K562 (cell line): ENCODE data around the gene ACYP2. TPM values are rescaled to one million over a fixed set of nuclear protein-coding genes. Genes with fewer than 3 reads are reported as not detected.

ENCODE experiments used
- ARID1B ChIP-seq: fragments of 450-650 bp; IDR thresholded peaks from 2 replicates; pipeline ENCODE4 v1.6.1; 2016; ENCODE audit warnings: antibody characterized with exemption, mild to moderate bottlenecking, inconsistent platforms
- CBX1 ChIP-seq: sonication (generic); IDR thresholded peaks from 2 replicates; pipeline ENCODE4 v1.6.1; 2016; ENCODE audit warnings: antibody characterized with exemption, low read depth, mild to moderate bottlenecking
- CHD1 ChIP-seq: fragments of 200-600 bp; sonication (generic); IDR thresholded peaks from one replicate; pipeline ENCODE4 v1.6.1; 2012; ENCODE audit warnings: mild to moderate bottlenecking, moderate library complexity, low read length, inconsistent platforms
- CREB1 ChIP-seq, 2 experiments: sonication (generic) in 1 of 2; formaldehyde crosslinking in 1 of 2; IDR thresholded peaks; 2 replicates each; pipeline versions ENCODE4 v1.6.1 to v1.8.0; 2012 to 2022; ENCODE audit warnings: inconsistent platforms in 1 of 2, mild to moderate bottlenecking in 1 of 2, missing genetic modification reagents in 1 of 2, moderate library complexity in 1 of 2
- GTF2A2 ChIP-seq: IDR thresholded peaks from 2 replicates; pipeline ENCODE4 v1.6.1; 2016; ENCODE audit warnings: mild to moderate bottlenecking, missing genetic modification characterization, missing compliant biosample characterization
- LCOR ChIP-seq: sonication (generic); formaldehyde crosslinking; IDR thresholded peaks from 2 replicates; pipeline ENCODE4 v1.8.0; 2022; ENCODE audit warnings: mild to moderate bottlenecking, missing genetic modification reagents
- MNT ChIP-seq, 2 experiments: fragments of 450-650 bp; conservative IDR thresholded peaks; 2 replicates each; pipeline ENCODE4 v1.6.1; 2017; ENCODE audit warnings: mild to moderate bottlenecking in 2 of 2, moderate library complexity in 2 of 2
- NR1H2 ChIP-seq: sonication (generic); formaldehyde crosslinking; IDR thresholded peaks from 2 replicates; pipeline ENCODE4 v1.4.0; 2020; ENCODE audit warnings: mild to moderate bottlenecking, missing genetic modification reagents
- NR2C1 ChIP-seq, 2 experiments: fragments of 450-650 bp; IDR thresholded peaks; 2 replicates each; pipeline ENCODE4 v1.6.1; 2017; ENCODE audit warnings: mild to moderate bottlenecking in 2 of 2, antibody characterized with exemption in 1 of 2, inconsistent platforms in 1 of 2, missing compliant biosample characterization in 1 of 2, missing genetic modification characterization in 1 of 2
- POLR2A ChIP-seq: fragments of 450-650 bp; conservative IDR thresholded peaks from 2 replicates; pipeline ENCODE4 v1.6.1; 2016
- POLR2B ChIP-seq: fragments of 450-650 bp; IDR thresholded peaks from 2 replicates; pipeline ENCODE4 v1.6.1; 2018; ENCODE audit warnings: low read depth; ENCODE audit not compliant: partially characterized antibody
- RBFOX2 ChIP-seq: fragments of 200-400 bp; formaldehyde crosslinking; IDR thresholded peaks from 2 replicates; pipeline ENCODE4 v1.6.1; 2017; ENCODE audit warnings: low read depth, mild to moderate bottlenecking, low read length, moderate library complexity
- RCOR1 ChIP-seq, 2 experiments: IDR thresholded peaks; 2 replicates each; pipeline ENCODE4 v1.6.1; 2012; ENCODE audit warnings: low read depth in 2 of 2, low read length in 2 of 2, borderline replicate concordance in 1 of 2, improper control_type of control experiment in 1 of 2
- TEAD1 ChIP-seq, 2 experiments: fragments of 450-650 bp in 1 of 2; sonication (generic) in 1 of 2; formaldehyde crosslinking; IDR thresholded peaks; 2 replicates each; pipeline versions ENCODE4 v1.4.0 to v1.8.0; 2020 to 2022; ENCODE audit warnings: mild to moderate bottlenecking in 2 of 2, missing genetic modification reagents in 1 of 2
- ZBTB43 ChIP-seq: sonication (generic); formaldehyde crosslinking; IDR thresholded peaks from 2 replicates; pipeline ENCODE4 v1.8.0; 2023; ENCODE audit warnings: mild to moderate bottlenecking, missing genetic modification reagents
- ZNF197 ChIP-seq: fragments of 200-800 bp; sonication (Bioruptor generic); IDR thresholded peaks from 2 replicates; pipeline ENCODE4 v1.6.1; 2016; ENCODE audit warnings: low read depth, missing genetic modification characterization, missing compliant biosample characterization
- ZZZ3 ChIP-seq: fragments of 450-650 bp; IDR thresholded peaks from 2 replicates; pipeline ENCODE4 v1.6.1; 2016; ENCODE audit warnings: antibody characterized with exemption, mild to moderate bottlenecking, moderate library complexity
- polyA plus RNA-seq, 8 experiments: library from polyadenylated mRNA; depleted of rRNA in 4 of 8; stranded (reverse) in 5 of 8; unstranded in 3 of 8; fragments of >200 nt; fragmentation: Nextera tagmentation in 2 of 8; fragmentation: Illumina TruSeq in 1 of 8; extraction: Ambion mirVana in 2 of 8; extraction: Trizol in 1 of 8; gene quantifications; 2 replicates each; pipeline versions ENCODE4 v1.2.1 to v1.2.3, GENCODE V29; 2011 to 2014; ENCODE audit warnings: inconsistent platforms in 1 of 8, missing spikeins in 1 of 8
- total RNA-seq, 7 experiments: library from RNA; depleted of rRNA in 6 of 7; stranded (reverse); fragments of >200 nt in 6 of 7; fragmentation: Illumina TruSeq in 2 of 7; extraction: Trizol in 2 of 7; gene quantifications; 2 replicates each; pipeline versions ENCODE4 v1.2.1 to v1.2.3, GENCODE V29; 2011 to 2021; ENCODE audit warnings: low replicate concordance in 1 of 7
- TF ChIP-seq, protein P1 (sequence below): sonication (generic); formaldehyde crosslinking; IDR thresholded peaks from 2 replicates; pipeline ENCODE4 v1.9.0; 2022; ENCODE audit warnings: mild to moderate bottlenecking, missing genetic modification reagents
- TF ChIP-seq, protein P2 (sequence below): fragments of 450-650 bp; IDR thresholded peaks from 2 replicates; pipeline ENCODE4 v1.6.1; 2014; ENCODE audit warnings: low read depth, mild to moderate bottlenecking, moderate library complexity, borderline replicate concordance

Gene ACYP2
- total and polyA plus RNA-seq, 9 of the 15 experiments (the other 6 are each of a cell fraction or from before 2014, with no cell fraction given): 1.0 to 4.1 (median 2.0) TPM

DNA sequence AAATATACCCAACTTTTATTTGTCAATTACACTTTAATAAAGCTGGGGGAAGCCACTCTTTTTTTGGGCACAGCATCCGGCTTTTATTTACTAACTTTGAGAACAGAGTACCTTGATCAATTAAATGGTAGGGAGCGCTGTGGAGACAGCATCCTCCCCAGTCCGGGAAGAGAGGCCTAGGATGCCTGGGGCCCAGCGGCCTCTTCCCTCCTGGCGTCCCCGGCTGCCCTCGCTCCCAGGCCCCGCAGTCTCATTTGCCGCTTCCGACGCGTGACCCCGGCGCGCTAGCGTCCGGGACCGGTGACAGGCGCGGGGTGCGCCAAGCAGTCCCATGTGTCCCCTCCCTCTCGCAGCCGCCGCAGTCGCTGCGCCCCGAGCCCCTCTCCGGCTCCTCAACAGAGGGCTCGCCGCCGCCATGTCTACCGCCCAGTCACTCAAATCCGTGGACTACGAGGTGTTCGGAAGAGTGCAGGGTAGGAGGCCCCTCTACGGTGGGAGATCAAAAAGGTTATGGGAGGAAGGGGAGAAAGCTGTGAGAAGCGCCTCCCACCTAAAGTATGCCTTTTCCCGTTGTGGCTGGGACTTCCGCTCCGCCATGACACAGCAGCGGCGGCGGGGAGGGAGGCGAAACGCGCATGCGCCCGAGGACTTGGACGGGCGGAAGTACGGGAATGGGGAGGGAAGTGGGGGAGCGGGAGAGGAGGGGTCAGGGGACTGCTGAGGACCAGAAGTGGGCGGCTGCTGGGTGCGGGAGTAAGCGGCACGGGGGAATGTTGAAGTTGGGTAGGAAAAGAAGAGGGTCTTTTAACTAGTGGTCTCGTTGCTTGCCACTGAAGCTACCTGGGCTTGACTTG lies at the start of gene ACYP2 (continued):
- TF ChIP-seq RCOR1 (IDR thresholded peaks at IDR 0.05; ENCODE audit: borderline replicate concordance in 1 of 2, low read depth in 2 of 2, low read length in 2 of 2): peak in 1 of 2 experiments; percentile 8; a peak in 1 of 4 replicates
- TF ChIP-seq POLR2A: peak; percentile 98
- TF ChIP-seq CREB1 (IDR thresholded peaks at IDR 0.05): peak; percentile 89
- peak; percentile 88 for TF ChIP-seq CREB1 (CRISPR knock-in tag; IDR thresholded peaks at IDR 0.05)
- TF ChIP-seq GTF2A2 (tag): peak; percentile 68
- TF ChIP-seq ZNF197 (CRISPR knock-in tag): no peak
- peak; percentile 81; the same call in 1 of the 2 replicates for TF ChIP-seq ZZZ3
- peak; percentile 60 for TF ChIP-seq CHD1
- peak in 1 of 2 experiments; percentile 86 for TF ChIP-seq MNT (conservative IDR thresholded peaks at IDR 0.05)
- TF ChIP-seq ARID1B: 0 out of 2 replicates have a peak, but pooled peaks have one; percentile 33
- TF ChIP-seq LCOR (CRISPR knock-in tag): peak; percentile 95
- TF ChIP-seq CBX1: peak; percentile 46; the same call in 1 of the 2 replicates
- TF ChIP-seq RBFOX2: peak; percentile 99
- no peak for TF ChIP-seq ZBTB43
- peak; percentile 97 for TF ChIP-seq POLR2B
- TF ChIP-seq, protein P1, sequence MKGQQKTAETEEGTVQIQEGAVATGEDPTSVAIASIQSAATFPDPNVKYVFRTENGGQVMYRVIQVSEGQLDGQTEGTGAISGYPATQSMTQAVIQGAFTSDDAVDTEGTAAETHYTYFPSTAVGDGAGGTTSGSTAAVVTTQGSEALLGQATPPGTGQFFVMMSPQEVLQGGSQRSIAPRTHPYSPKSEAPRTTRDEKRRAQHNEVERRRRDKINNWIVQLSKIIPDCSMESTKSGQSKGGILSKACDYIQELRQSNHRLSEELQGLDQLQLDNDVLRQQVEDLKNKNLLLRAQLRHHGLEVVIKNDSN: peak; percentile 81
- peak; percentile 59; the same call in 1 of the 2 replicates for TF ChIP-seq NR1H2 (CRISPR knock-in tag)
- TF ChIP-seq, protein P2, sequence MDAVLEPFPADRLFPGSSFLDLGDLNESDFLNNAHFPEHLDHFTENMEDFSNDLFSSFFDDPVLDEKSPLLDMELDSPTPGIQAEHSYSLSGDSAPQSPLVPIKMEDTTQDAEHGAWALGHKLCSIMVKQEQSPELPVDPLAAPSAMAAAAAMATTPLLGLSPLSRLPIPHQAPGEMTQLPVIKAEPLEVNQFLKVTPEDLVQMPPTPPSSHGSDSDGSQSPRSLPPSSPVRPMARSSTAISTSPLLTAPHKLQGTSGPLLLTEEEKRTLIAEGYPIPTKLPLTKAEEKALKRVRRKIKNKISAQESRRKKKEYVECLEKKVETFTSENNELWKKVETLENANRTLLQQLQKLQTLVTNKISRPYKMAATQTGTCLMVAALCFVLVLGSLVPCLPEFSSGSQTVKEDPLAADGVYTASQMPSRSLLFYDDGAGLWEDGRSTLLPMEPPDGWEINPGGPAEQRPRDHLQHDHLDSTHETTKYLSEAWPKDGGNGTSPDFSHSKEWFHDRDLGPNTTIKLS: peak; percentile 36; the same call in 1 of the 2 replicates
- TF ChIP-seq NR2C1 (IDR thresholded peaks at IDR 0.05): peak; percentile 62
- TF ChIP-seq NR2C1 (tag; IDR thresholded peaks at IDR 0.05): peak; percentile 76
- peak; percentile 3 to 76; a peak in 3 of 4 replicates for TF ChIP-seq TEAD1 (CRISPR knock-in tag; IDR thresholded peaks at IDR 0.05)
